Measurements from ENCODE around the gene ADAMTS3.

DNA sequence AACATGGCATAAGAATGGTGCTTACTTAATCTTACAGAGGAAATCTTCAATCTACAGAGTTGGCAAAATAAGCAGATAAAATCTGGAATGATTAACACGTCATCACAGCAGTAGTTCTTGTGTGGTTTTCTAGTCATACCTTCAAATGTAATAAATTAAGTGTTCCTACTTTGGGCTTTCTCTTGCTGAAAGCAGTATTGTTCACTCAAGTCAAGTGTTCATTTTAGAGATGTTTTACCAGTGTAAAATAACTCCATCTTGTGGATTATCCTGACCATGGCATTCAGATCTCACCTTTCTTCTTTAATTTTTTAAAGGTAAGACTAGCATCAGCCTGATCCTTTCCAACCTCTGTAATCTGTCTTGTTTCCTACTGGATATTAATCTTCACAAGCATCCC is 72.9 kb downstream of the ADAMTS3 start:
- TF ChIP-seq POLR2A (IDR thresholded peaks at IDR 0.05): no peak
- TF ChIP-seq, protein P1, sequence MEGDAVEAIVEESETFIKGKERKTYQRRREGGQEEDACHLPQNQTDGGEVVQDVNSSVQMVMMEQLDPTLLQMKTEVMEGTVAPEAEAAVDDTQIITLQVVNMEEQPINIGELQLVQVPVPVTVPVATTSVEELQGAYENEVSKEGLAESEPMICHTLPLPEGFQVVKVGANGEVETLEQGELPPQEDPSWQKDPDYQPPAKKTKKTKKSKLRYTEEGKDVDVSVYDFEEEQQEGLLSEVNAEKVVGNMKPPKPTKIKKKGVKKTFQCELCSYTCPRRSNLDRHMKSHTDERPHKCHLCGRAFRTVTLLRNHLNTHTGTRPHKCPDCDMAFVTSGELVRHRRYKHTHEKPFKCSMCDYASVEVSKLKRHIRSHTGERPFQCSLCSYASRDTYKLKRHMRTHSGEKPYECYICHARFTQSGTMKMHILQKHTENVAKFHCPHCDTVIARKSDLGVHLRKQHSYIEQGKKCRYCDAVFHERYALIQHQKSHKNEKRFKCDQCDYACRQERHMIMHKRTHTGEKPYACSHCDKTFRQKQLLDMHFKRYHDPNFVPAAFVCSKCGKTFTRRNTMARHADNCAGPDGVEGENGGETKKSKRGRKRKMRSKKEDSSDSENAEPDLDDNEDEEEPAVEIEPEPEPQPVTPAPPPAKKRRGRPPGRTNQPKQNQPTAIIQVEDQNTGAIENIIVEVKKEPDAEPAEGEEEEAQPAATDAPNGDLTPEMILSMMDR (IDR thresholded peaks at IDR 0.05 in 4 of 5, conservative IDR thresholded peaks at IDR 0.05 in 1 of 5): no peak
